OCI-LY7 (cell line): Measurements from ENCODE around the gene CSNK1E. TPM values are rescaled to one million over a fixed set of nuclear protein-coding genes. Genes with fewer than 3 reads are reported as not detected.

ENCODE experiments used
- BruUV-seq: library from RNA; stranded (reverse); fragments of 400-500 nt; replicated peaks from 2 replicates; lab custom pipeline; 2021; lab: Mats Ljungman, UMichigan
- CTCF ChIA-PET: fragments of 300-600 bp; sonication (Branson Sonifier 250); formaldehyde crosslinking; loops from one replicate; lab custom pipeline; 2022; ENCODE audit warnings: antibody characterized with exemption; ENCODE audit not compliant: unreplicated experiment; lab: Charles Lee
- POLR2A ChIA-PET: fragments of 300-600 bp; sonication (Branson Sonifier 250); formaldehyde crosslinking; loops from one replicate; lab custom pipeline; 2022; ENCODE audit warnings: antibody characterized with exemption; lab: Charles Lee
- DNase-seq: peaks from one replicate; pipeline ENCODE4 v3.0.0-alpha.2; 2015; ENCODE audit warnings: low spot score
- H2AFZ ChIP-seq: fragments of 200-600 bp; sonication (generic), shearing (Covaris generic); 2 replicates; pipeline ENCODE4 v1.6.1; 2014; ENCODE audit warnings: mild to moderate bottlenecking, antibody characterized with exemption, low read length, moderate library complexity
- H3K27ac ChIP-seq: fragments of 200-600 bp; sonication (generic); 2 replicates; pipeline ENCODE4 v1.5.1; 2014; ENCODE audit warnings: mixed run types, low read depth, mild to moderate bottlenecking, moderate library complexity, low read length, inconsistent platforms; ENCODE audit not compliant: poor library complexity, severe bottlenecking
- H3K36me3 ChIP-seq: fragments of 200-600 bp; sonication (generic); 2 replicates; pipeline ENCODE4 v1.6.1; 2014; ENCODE audit warnings: mild to moderate bottlenecking, antibody characterized with exemption, low read length, moderate library complexity, mixed read lengths; ENCODE audit not compliant: insufficient read depth
- H3K4me1 ChIP-seq: fragments of 200-600 bp; sonication (generic); 2 replicates; pipeline ENCODE4 v1.5.1; 2014; ENCODE audit warnings: mild to moderate bottlenecking, low read length; ENCODE audit not compliant: insufficient read depth, poor library complexity, severe bottlenecking
- H3K4me2 ChIP-seq: fragments of 200-600 bp; sonication (generic); 2 replicates; pipeline ENCODE4 v1.6.1; 2014; ENCODE audit warnings: mild to moderate bottlenecking, low read length
- H3K4me3 ChIP-seq: fragments of 200-600 bp; sonication (generic); 2 replicates; pipeline ENCODE4 v1.5.1; 2014; ENCODE audit warnings: mild to moderate bottlenecking, low read depth, low read length; ENCODE audit not compliant: poor library complexity, severe bottlenecking
- H3K79me2 ChIP-seq: fragments of 200-600 bp; sonication (generic); 2 replicates; pipeline ENCODE4 v1.6.1; 2016; ENCODE audit warnings: low read depth, mild to moderate bottlenecking, low read length, moderate library complexity, mixed read lengths; ENCODE audit not compliant: insufficient read depth
- H3K9me2 ChIP-seq: fragments of 200-600 bp; sonication (generic); 2 replicates; pipeline ENCODE4 v1.6.1; 2016; ENCODE audit warnings: mild to moderate bottlenecking, low read length, mixed read lengths; ENCODE audit not compliant: insufficient read depth
- H3K9me3 ChIP-seq: fragments of 200-600 bp; sonication (generic); 2 replicates; pipeline ENCODE4 v1.6.1; 2014; ENCODE audit warnings: mild to moderate bottlenecking, mixed run types, low read length, mixed read lengths
- H4K20me1 ChIP-seq: fragments of 200-600 bp; sonication (generic); 2 replicates; pipeline ENCODE4 v1.6.1; 2014; ENCODE audit warnings: mild to moderate bottlenecking, antibody characterized with exemption, low read length, moderate library complexity, mixed read lengths; ENCODE audit not compliant: insufficient read depth
- CTCF ChIP-seq: fragments of 200-600 bp; sonication (generic); conservative IDR thresholded peaks from 2 replicates; pipeline ENCODE4 v1.5.1; 2014; ENCODE audit warnings: mild to moderate bottlenecking, antibody characterized with exemption, low read length, moderate library complexity, mixed read lengths
- EZH2phosphoT487 ChIP-seq: fragments of 200-600 bp; sonication (generic); IDR thresholded peaks from 2 replicates; pipeline ENCODE4 v1.6.1; 2018; ENCODE audit warnings: low read depth, borderline replicate concordance, mild to moderate bottlenecking, mixed run types, antibody characterized with exemption, low read length, moderate library complexity, mixed read lengths
- intact Hi-C: fragments of 100-400 bp; cut with micrococcal nuclease; formaldehyde crosslinking; loops from one replicate; pipeline ENCODE4 v1.10.0; 2022; ENCODE audit not compliant: unreplicated experiment
- total RNA-seq, 2 experiments: library from RNA; depleted of rRNA in 1 of 2; stranded (reverse); fragments of >200 nt in 1 of 2; shearing (Covaris generic) in 1 of 2; gene quantifications; 2 replicates each; pipeline ENCODE4 v1.2.3, GENCODE V29; 2014 to 2022

The CSNK1E gene
- total RNA-seq, 2 experiments from 2014 or later = 182 to 203 TPM

- peaks cover 14% of the 10 kb centered on the region; the same call in 1 of the 2 replicates for H3K36me3 ChIP-seq
- DNase-seq = no peak
- H3K4me2 ChIP-seq = no peak overlapping the region
- BruUV-seq = no TSS peak
- H3K4me3 ChIP-seq = no peak overlapping the region
- intact Hi-C loops = no loop called here
- no peaks in the 10 kb centered on the region for H3K9me3 ChIP-seq
- TF ChIP-seq EZH2phosphoT487 (no peak), CTCF (no peak)
- H3K4me1 ChIP-seq = peaks cover 58% of the 10 kb centered on the region
- peaks cover 14% of the 10 kb centered on the region for H4K20me1 ChIP-seq
- H3K79me2 ChIP-seq = peaks cover 36% of the 10 kb centered on the region; the same call in 1 of the 2 replicates
- CTCF ChIA-PET = no interaction called here
- no peaks in the 10 kb centered on the region for H3K9me2 ChIP-seq
- H3K27ac ChIP-seq = no peak overlapping the region
- POLR2A ChIA-PET = interaction anchor here (2.0 kb wide), 1 partner anchor 13 kb away, joined by 5 read pairs; no protein-coding TSS in a partner anchor
- no peak overlapping the region for H2AFZ ChIP-seq
Observed at GRCh38 chr22:38269466-38269865, 47.8 kb downstream of the CSNK1E start.

DNA sequence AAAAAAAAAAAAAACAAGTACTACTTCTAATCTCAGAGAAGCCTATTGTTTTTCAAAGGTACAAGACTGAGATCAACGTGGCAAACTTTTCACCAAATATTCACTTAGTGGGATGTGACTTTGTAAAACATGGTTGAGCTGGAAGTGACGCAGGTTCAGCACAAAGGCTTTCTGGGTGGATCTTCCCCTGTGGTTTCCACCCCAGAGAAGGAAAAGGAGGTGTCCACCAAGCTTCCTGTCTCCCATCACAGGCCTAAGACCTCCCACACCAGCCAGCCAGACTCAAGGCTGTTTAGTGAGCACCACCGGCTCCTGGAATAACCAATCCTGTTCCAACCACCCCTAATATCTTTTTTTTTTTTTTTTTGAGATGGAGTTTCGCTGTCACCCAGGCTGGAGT, 50.1 kb downstream of the CSNK1E start:
- Histone ChIP-seq H2AFZ (no peak overlapping the region), H3K36me3 (peaks cover 29% of the 10 kb centered on the region), H3K9me3 (no peaks in the 10 kb centered on the region), H3K27ac (no peak overlapping the region), H3K4me2 (peak overlapping the region; percentile 24; the same call in 1 of the 2 replicates), H4K20me1 (peaks cover 14% of the 10 kb centered on the region), H3K4me1 (peaks cover 48% of the 10 kb centered on the region), H3K79me2 (peaks cover 34% of the 10 kb centered on the region; the same call in 1 of the 2 replicates), H3K4me3 (no peak overlapping the region), H3K9me2 (no peaks in the 10 kb centered on the region)
- TF ChIP-seq CTCF (no peak), EZH2phosphoT487 (no peak)
- CTCF ChIA-PET = no interaction called here
- POLR2A ChIA-PET = interaction anchor here (0.6 to 1.3 kb wide), 4 partner anchors 10 to 45 kb away, joined by 3 read pairs; no protein-coding TSS in a partner anchor
- intact Hi-C loops = no loop called here
- BruUV-seq = no TSS peak
- DNase-seq = no peak

DNA sequence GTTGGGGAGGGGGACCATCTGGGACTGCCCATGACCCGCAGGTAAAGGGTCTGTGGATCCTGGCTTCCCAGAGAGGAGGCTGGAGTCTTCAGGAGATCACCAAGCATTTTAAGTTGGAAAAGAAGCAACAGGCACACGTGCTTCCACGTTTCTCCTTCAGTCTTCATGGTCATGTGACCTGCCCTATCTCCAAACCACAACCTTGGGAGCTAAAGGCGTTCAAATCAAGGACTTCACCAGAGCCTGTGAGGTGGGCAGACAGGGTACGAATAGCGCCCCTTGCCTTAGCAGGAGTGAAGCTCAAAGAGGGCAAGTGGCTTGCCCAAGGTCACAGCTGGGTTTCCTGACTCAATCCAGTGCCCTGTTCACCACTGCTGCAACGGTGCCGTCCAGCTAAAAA, 51.1 kb downstream of the CSNK1E start:
- peaks cover 30% of the 10 kb centered on the region; the same call in 1 of the 2 replicates for H3K79me2 ChIP-seq
- no peak for DNase-seq
- H3K4me3 ChIP-seq = no peak overlapping the region
- intact Hi-C loops = no loop called here
- peaks cover 6% of the 10 kb centered on the region; the same call in 1 of the 2 replicates for H4K20me1 ChIP-seq
- ChIA-PET CTCF (interaction anchor here (0.6 kb wide), 2 partner anchors 46 to 446 kb away, joined by 3 to 4 read pairs; no protein-coding TSS in a partner anchor), POLR2A (interaction anchor here (0.6 to 1.3 kb wide), 2 partner anchors 11 to 98 kb away, joined by 3 read pairs; no protein-coding TSS in a partner anchor)
- BruUV-seq = no TSS peak
- H3K9me3 ChIP-seq = no peaks in the 10 kb centered on the region
- peaks cover 29% of the 10 kb centered on the region for H3K36me3 ChIP-seq
- no peak overlapping the region for H3K27ac ChIP-seq
- H2AFZ ChIP-seq = no peak overlapping the region
- H3K4me2 ChIP-seq = no peak overlapping the region
- H3K9me2 ChIP-seq = no peaks in the 10 kb centered on the region
- TF ChIP-seq EZH2phosphoT487 = no peak
- TF ChIP-seq CTCF = no peak
- peaks cover 48% of the 10 kb centered on the region for H3K4me1 ChIP-seq
